OCI-LY1 (cell line): ENCODE data around the gene MPP2.

Source experiments
- H2AFZ ChIP-seq: fragments of 200-600 bp; sonication (generic), shearing (Covaris generic); 2 replicates; pipeline ENCODE4 v1.6.0; 2014; ENCODE audit warnings: antibody characterized with exemption, mild to moderate bottlenecking, low read length
- H3F3A ChIP-seq: fragments of 200-600 bp; sonication (generic), shearing (Covaris generic); 2 replicates; pipeline ENCODE4 v1.6.0; 2014; ENCODE audit warnings: mild to moderate bottlenecking, antibody characterized with exemption, low read length, moderate library complexity; ENCODE audit not compliant: insufficient read depth
- H3K27ac ChIP-seq: fragments of 200-600 bp; sonication (generic); 2 replicates; pipeline ENCODE4 v1.5.1; 2014; ENCODE audit warnings: low read length, mixed run types, mild to moderate bottlenecking, low read depth; ENCODE audit not compliant: poor library complexity, severe bottlenecking
- H3K27me3 ChIP-seq: fragments of 200-600 bp; sonication (generic); 2 replicates; pipeline ENCODE4 v1.6.0; 2014; ENCODE audit warnings: antibody characterized with exemption, mild to moderate bottlenecking, low read length, moderate library complexity; ENCODE audit not compliant: insufficient read depth
- H3K36me3 ChIP-seq: fragments of 200-600 bp; sonication (generic); 2 replicates; pipeline ENCODE4 v1.6.1; 2014; ENCODE audit warnings: mild to moderate bottlenecking, antibody characterized with exemption, low read length, moderate library complexity, mixed read lengths; ENCODE audit not compliant: insufficient read depth
- H3K4me1 ChIP-seq: fragments of 200-600 bp; sonication (generic); 2 replicates; pipeline ENCODE4 v1.5.1; 2014; ENCODE audit warnings: mild to moderate bottlenecking, low read length, moderate library complexity; ENCODE audit not compliant: insufficient read depth, severe bottlenecking
- H3K4me2 ChIP-seq: fragments of 200-600 bp; sonication (generic), shearing (Covaris generic); 2 replicates; pipeline ENCODE4 v1.6.1; 2014; ENCODE audit warnings: low read length
- H3K4me3 ChIP-seq: fragments of 200-600 bp; sonication (generic); 2 replicates; pipeline ENCODE4 v1.5.1; 2014; ENCODE audit warnings: low read length, low read depth, mild to moderate bottlenecking, mixed read lengths; ENCODE audit not compliant: poor library complexity, severe bottlenecking
- H3K79me2 ChIP-seq: fragments of 200-600 bp; shearing (Covaris generic); 2 replicates; pipeline ENCODE4 v1.6.1; 2016; ENCODE audit warnings: mixed run types, low read length, mixed read lengths; ENCODE audit not compliant: insufficient read depth
- H3K9ac ChIP-seq: fragments of 200-600 bp; sonication (generic), shearing (Covaris generic); 2 replicates; pipeline ENCODE4 v1.6.1; 2014; ENCODE audit warnings: mild to moderate bottlenecking, low read length, mixed read lengths
- H3K9me2 ChIP-seq: fragments of 200-600 bp; sonication (generic), shearing (Covaris generic); 2 replicates; pipeline ENCODE4 v1.6.1; 2014; ENCODE audit warnings: low read depth, mild to moderate bottlenecking, low read length, mixed read lengths
- H3K9me3 ChIP-seq: fragments of 200-600 bp; shearing (Covaris generic); 2 replicates; pipeline ENCODE4 v1.6.1; 2014; ENCODE audit warnings: low read length, mixed read lengths
- H4K20me1 ChIP-seq: fragments of 200-600 bp; sonication (generic), shearing (Covaris generic); 2 replicates; pipeline ENCODE4 v1.6.0; 2016; ENCODE audit warnings: mild to moderate bottlenecking, low read length; ENCODE audit not compliant: insufficient read depth
- EZH2 ChIP-seq: fragments of 200-600 bp; sonication (generic), shearing (Covaris generic); IDR thresholded peaks from 2 replicates; pipeline ENCODE4 v1.8.0; 2017; ENCODE audit warnings: borderline replicate concordance, mixed run types, mild to moderate bottlenecking, antibody characterized with exemption, low read length, moderate library complexity, mixed read lengths
- TF ChIP-seq, protein P1 (sequence below): fragments of 200-600 bp; sonication (generic), shearing (Covaris generic); IDR thresholded peaks from 2 replicates; pipeline ENCODE4 v1.5.1; 2017; ENCODE audit warnings: mild to moderate bottlenecking, antibody characterized with exemption, low read length, moderate library complexity, mixed read lengths

Gene MPP2

DNA sequence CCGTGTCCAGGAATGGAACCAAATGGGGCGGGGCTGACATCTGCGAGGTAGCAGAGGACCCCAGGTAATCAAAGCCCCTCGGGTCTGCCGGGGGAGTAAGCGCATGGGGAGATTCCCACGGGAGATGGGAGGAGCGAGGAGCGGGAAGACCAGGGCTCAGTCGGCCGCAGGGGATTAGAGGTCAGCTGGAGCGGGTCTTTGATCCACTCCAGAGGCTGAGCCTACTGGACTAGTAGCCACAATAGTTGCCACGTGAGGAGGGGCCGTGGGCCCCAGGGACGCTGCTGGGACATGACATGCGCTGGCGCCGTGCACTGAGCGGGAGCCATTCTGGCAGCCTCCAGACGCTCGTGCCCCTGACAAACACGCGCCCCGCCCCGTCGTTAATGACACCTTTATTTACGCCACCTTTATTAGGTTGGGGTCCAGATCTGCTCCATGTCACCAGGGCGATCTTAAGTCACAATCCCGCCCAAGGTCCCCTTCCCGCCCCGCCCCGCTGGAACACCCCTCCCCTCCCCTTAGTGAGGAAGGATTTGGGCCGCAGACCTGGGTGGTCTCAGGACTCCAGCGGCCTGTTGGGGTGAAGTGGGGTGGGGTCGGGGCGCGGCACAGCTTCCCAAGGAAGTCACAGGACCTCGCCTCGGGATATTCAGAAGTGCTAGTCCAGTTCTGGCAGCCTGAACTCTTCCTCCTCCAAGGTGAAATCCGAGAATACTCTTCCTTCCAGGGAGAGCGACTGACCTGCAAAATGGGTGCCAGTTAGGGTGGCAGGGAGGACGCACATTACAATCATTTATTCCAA, 19.9 kb upstream of the MPP2 start:
- H3K36me3 ChIP-seq = no peaks in the 10 kb centered on the region
- no peaks in the 10 kb centered on the region for H3K4me1 ChIP-seq
- no peak overlapping the region for H3K4me2 ChIP-seq
- no peak overlapping the region for H2AFZ ChIP-seq
- H3K79me2 ChIP-seq = no peaks in the 10 kb centered on the region
- H3F3A ChIP-seq = no peaks in the 10 kb centered on the region
- no peaks in the 10 kb centered on the region for H3K9me2 ChIP-seq
- H3K27ac ChIP-seq = no peak overlapping the region
- 0 out of 2 replicates have a peak, but pooled peaks cover 4% of the 10 kb centered on the region for H3K27me3 ChIP-seq
- H3K9me3 ChIP-seq = no peaks in the 10 kb centered on the region
- no peak for TF ChIP-seq EZH2
- TF ChIP-seq, protein P1, sequence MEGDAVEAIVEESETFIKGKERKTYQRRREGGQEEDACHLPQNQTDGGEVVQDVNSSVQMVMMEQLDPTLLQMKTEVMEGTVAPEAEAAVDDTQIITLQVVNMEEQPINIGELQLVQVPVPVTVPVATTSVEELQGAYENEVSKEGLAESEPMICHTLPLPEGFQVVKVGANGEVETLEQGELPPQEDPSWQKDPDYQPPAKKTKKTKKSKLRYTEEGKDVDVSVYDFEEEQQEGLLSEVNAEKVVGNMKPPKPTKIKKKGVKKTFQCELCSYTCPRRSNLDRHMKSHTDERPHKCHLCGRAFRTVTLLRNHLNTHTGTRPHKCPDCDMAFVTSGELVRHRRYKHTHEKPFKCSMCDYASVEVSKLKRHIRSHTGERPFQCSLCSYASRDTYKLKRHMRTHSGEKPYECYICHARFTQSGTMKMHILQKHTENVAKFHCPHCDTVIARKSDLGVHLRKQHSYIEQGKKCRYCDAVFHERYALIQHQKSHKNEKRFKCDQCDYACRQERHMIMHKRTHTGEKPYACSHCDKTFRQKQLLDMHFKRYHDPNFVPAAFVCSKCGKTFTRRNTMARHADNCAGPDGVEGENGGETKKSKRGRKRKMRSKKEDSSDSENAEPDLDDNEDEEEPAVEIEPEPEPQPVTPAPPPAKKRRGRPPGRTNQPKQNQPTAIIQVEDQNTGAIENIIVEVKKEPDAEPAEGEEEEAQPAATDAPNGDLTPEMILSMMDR = no peak
- H4K20me1 ChIP-seq = no peaks in the 10 kb centered on the region
- H3K9ac ChIP-seq = no peak overlapping the region
- no peak overlapping the region for H3K4me3 ChIP-seq

DNA sequence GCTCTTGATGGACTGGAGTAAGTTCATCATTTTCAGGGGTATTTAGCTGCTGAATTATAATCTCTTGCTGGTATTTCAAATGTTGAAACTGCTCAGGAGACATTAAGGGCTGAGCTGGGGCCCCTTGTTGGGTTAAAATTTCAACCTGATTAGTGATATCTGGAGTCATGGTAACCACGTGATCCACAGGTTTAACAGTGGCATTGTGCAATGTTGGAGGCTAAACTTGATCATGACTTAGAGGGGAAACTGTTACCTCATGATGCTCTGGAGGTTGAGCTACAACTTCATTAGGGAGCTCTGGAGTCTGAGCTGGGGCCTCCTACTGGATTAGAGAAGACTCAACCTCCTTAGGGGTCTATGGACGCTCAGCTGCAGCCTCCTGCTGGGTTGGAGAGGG, 17.2 kb upstream of the MPP2 start:
- H3K9me2 ChIP-seq = no peaks in the 10 kb centered on the region
- no peak overlapping the region for H2AFZ ChIP-seq
- TF ChIP-seq, protein P1 = no peak
- no peak for TF ChIP-seq EZH2
- H3K4me1 ChIP-seq = no peaks in the 10 kb centered on the region
- H3K27ac ChIP-seq = no peak overlapping the region
- H3K27me3 ChIP-seq = 0 out of 2 replicates have a peak, but pooled peaks cover 4% of the 10 kb centered on the region
- H4K20me1 ChIP-seq = no peaks in the 10 kb centered on the region
- H3K4me3 ChIP-seq = no peak overlapping the region
- no peaks in the 10 kb centered on the region for H3K36me3 ChIP-seq
- H3K9ac ChIP-seq = no peak overlapping the region
- H3K9me3 ChIP-seq = no peaks in the 10 kb centered on the region
- H3K4me2 ChIP-seq = no peak overlapping the region
- H3F3A ChIP-seq = no peaks in the 10 kb centered on the region
- no peaks in the 10 kb centered on the region for H3K79me2 ChIP-seq

DNA sequence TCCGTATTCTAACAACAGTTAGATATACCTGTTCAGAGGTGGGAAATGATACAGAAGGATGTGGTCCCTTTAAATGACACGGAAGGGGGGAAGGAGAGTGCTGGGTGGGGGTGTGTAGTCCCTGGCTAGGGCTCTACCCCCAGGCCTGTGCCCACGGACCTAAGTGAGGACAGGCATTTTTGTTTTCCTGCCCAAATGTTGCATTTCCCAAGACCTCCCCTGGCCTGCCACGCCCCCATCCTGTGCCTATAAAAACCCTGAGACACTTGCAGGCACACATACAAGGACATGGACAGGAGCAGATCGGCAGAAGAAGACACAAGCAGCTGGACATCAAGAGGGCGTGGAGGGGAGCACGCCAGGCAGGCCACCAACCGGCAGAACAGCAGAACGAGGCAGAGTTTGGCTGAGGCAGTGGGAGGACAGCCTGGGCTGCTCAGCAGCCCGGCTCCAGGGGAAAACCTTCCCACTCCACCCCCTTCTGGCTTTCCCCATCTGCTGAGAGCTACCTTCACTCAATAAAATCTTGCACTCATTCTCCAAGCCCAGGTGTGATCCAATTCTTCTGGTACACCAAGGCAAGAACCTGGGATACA, 13.3 kb upstream of the MPP2 start:
- Histone ChIP-seq H3K4me1 (no peaks in the 10 kb centered on the region), H3K9ac (no peak overlapping the region), H3K4me3 (no peak overlapping the region), H4K20me1 (no peaks in the 10 kb centered on the region), H3K36me3 (no peaks in the 10 kb centered on the region), H3F3A (no peaks in the 10 kb centered on the region), H2AFZ (no peak overlapping the region), H3K27me3 (no peaks in the 10 kb centered on the region; the same call in 1 of the 2 replicates), H3K27ac (no peak overlapping the region), H3K79me2 (no peaks in the 10 kb centered on the region), H3K4me2 (no peak overlapping the region), H3K9me2 (no peaks in the 10 kb centered on the region), H3K9me3 (no peaks in the 10 kb centered on the region)
- no peak for TF ChIP-seq EZH2
- TF ChIP-seq, protein P1 = no peak
